Thymus (tissue), 11 donors: ENCODE measurements around the gene FMN1. TPM values are rescaled to one million over a fixed set of nuclear protein-coding genes. Genes with fewer than 3 reads are reported as not detected.

Experiments used
- DNase-seq, 9 donors: peaks; one replicate each; pipeline ENCODE4 v3.0.0-alpha.2; 2013; ENCODE audit warnings: low spot score in 9 of 9, low read depth in 6 of 9, missing footprints in 1 of 9
- H3K27ac ChIP-seq, 2 donors: one replicate each; pipeline ENCODE4 v1.5.1; 2013; ENCODE audit warnings: control low read depth in 1 of 2, low read depth in 1 of 2, low read length in 1 of 2, mild to moderate bottlenecking in 1 of 2, moderate library complexity in 1 of 2
- H3K27me3 ChIP-seq, 2 donors: one replicate each; pipeline ENCODE4 v1.5.1; 2013; ENCODE audit warnings: low read length in 1 of 2; ENCODE audit not compliant: control insufficient read depth in 2 of 2, insufficient read depth in 1 of 2
- H3K36me3 ChIP-seq, 2 donors: one replicate each; pipeline ENCODE4 v1.5.1; 2013; ENCODE audit warnings: low read length in 1 of 2, mild to moderate bottlenecking in 1 of 2, moderate library complexity in 1 of 2; ENCODE audit not compliant: control insufficient read depth in 2 of 2, insufficient read depth in 2 of 2
- H3K4me1 ChIP-seq, 2 donors: one replicate each; pipeline ENCODE4 v1.5.1; 2013; ENCODE audit warnings: low read length in 2 of 2; ENCODE audit not compliant: control insufficient read depth in 2 of 2, insufficient read depth in 2 of 2
- H3K4me3 ChIP-seq, 2 donors: one replicate each; pipeline ENCODE4 v1.5.1; 2013; ENCODE audit warnings: low read length in 2 of 2, control low read depth in 1 of 2, mild to moderate bottlenecking in 1 of 2
- H3K9me3 ChIP-seq, 2 donors: one replicate each; pipeline ENCODE4 v1.5.1; 2013; ENCODE audit warnings: low read length in 1 of 2, mild to moderate bottlenecking in 1 of 2; ENCODE audit not compliant: control insufficient read depth in 2 of 2, insufficient read depth in 1 of 2
- WGBS: extraction: QIAGEN DNeasy Blood & Tissue Kit; methylation state at CpG from one replicate; pipeline ENCODE4 v1.1.7; 2013; 5-methylcytosine and 5-hydroxymethylcytosine counted together
- polyA plus RNA-seq: library from polyadenylated mRNA; stranded (reverse); fragments of 200-250 nt; gene quantifications from one replicate; pipeline ENCODE4 v1.2.3, GENCODE V29; 2013
- total RNA-seq: library from RNA; stranded (reverse); fragments of 120-200 nt; gene quantifications from one replicate; pipeline ENCODE4 v1.2.4, GENCODE V29; 2013
- donor health status: healthy.

The FMN1 gene
- total and polyA plus RNA-seq, 2 donors, result 2.6 to 24.8 TPM

DNA sequence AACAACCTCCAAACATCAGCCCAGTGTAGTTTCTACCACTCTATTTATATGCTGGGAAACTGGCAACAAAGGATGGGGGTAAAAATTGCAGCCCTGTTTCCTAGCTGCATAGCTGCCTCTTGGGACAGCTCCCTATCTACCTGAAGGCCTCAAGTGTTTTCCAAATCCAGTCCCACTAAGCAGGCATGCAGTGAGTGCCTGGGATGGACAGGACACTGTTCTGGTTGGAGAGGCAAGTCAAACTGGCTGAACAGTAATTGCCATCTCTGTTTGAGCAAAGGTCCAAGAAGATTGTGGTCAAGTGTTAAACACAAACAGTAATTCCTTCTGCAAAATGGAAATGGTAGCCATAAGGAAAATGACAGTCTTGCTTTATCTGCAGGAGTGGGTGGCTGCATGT is 125.4 kb downstream of the FMN1 start:
- peaks cover 0 to 2% of the 10 kb centered on the region in 2 donors for H3K36me3 ChIP-seq
- H3K4me1 ChIP-seq, result peaks cover 15 to 40% of the 10 kb centered on the region in 2 donors
- DNase-seq, result no peak
- no peaks in the 10 kb centered on the region for H3K9me3 ChIP-seq
- peak overlapping the region in 1 of 2 donors; percentile 55 for H3K4me3 ChIP-seq
- H3K27ac ChIP-seq, result peak overlapping the region in 1 of 2 donors; percentile 85
- H3K27me3 ChIP-seq, result peaks cover 0 to 3% of the 10 kb centered on the region in 2 donors

DNA sequence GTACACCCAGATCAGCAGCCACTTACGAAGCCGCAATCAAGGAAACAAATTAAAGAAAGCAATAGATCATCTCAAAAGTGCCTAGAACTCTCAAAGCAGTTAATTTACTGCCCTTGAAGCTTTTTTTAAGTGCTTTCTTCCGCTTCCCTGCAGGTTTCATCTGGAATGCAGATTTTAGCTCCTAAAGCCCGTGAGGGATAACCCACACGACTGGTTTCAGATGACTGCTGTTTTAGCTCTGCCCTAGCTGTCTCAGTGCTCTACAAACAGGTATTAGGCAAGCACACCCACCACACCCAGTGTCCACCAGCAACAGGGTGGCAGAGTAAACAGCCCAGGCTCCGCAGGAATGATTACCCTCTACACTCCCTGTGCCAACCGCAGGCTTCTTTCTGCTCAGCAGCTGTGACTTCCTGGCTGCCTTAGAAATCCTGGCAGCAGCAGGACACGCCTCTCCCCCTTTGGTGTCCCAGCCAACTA is 126.0 kb downstream of the FMN1 start:
- peaks cover 16 to 35% of the 10 kb centered on the region in 2 donors for H3K4me1 ChIP-seq
- no peaks in the 10 kb centered on the region for H3K36me3 ChIP-seq
- 26% methylated on average over 8 of the region's 8 CpGs for WGBS
- peak in 4 of 9 donors; percentile 23 to 64 (median 42) for DNase-seq
- H3K27ac ChIP-seq, result peak overlapping the region; percentile 75 to 85
- peaks cover 0 to 3% of the 10 kb centered on the region in 2 donors for H3K27me3 ChIP-seq
- H3K9me3 ChIP-seq, result no peaks in the 10 kb centered on the region
- peak overlapping the region; percentile 36 to 55 for H3K4me3 ChIP-seq

DNA sequence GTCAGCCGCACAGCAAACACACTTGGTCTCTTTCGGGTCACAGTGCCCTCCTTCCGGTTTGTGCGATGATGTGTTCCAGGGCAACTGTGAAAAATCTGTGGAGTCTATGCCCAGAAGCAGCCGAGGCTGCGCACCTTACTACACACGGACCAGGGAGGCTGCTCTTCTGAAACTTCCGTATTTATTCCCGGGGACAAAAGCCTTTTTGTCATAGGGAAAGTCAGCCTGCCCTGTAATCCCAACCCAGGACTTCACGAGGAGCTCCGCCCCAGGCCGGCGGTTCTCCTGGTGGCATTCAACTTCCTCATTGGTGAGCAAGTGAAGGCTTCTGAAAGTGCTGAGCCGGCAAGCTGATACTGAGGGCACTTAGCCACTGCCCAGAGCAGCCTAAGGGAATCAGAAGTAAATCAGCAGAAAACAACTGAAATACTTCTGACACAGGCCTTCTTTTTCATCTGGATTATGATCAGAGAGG is 126.5 kb downstream of the FMN1 start:
- Histone ChIP-seq H3K36me3 (peaks cover 0 to 2% of the 10 kb centered on the region in 2 donors), H3K27me3 (peaks cover 0 to 3% of the 10 kb centered on the region in 2 donors), H3K27ac (peak overlapping the region; percentile 75 to 85), H3K4me1 (peaks cover 21 to 35% of the 10 kb centered on the region in 2 donors), H3K9me3 (peaks cover 0 to 2% of the 10 kb centered on the region in 2 donors), H3K4me3 (peak overlapping the region; percentile 36 to 55)
- peak in 3 of 9 donors; percentile 14 to 56 (median 35) for DNase-seq
- WGBS, result 15% methylated on average over 14 of the region's 14 CpGs

GRCh38 chr15:33067456-33067855 is 127.1 kb downstream of the FMN1 start:
- H3K36me3 ChIP-seq, result peaks cover 0 to 4% of the 10 kb centered on the region in 2 donors
- DNase-seq, result no peak
- peak overlapping the region; percentile 36 to 55 for H3K4me3 ChIP-seq
- WGBS, result 64% methylated on average over 9 of the region's 9 CpGs
- peak overlapping the region; percentile 75 to 85 for H3K27ac ChIP-seq
- peaks cover 0 to 2% of the 10 kb centered on the region in 2 donors for H3K9me3 ChIP-seq
- H3K27me3 ChIP-seq, result peaks cover 0 to 3% of the 10 kb centered on the region in 2 donors
- H3K4me1 ChIP-seq, result peaks cover 22 to 35% of the 10 kb centered on the region in 2 donors

- Histone ChIP-seq H3K9me3 (peaks cover 0 to 2% of the 10 kb centered on the region in 2 donors), H3K27ac (no peak overlapping the region), H3K27me3 (peaks cover 0 to 3% of the 10 kb centered on the region in 2 donors), H3K36me3 (peaks cover 0 to 4% of the 10 kb centered on the region in 2 donors), H3K4me1 (peaks cover 22 to 35% of the 10 kb centered on the region in 2 donors), H3K4me3 (peak overlapping the region; percentile 36 to 55)
- 94% methylated on average over 8 of the region's 8 CpGs for whole genome bisulfite sequencing
- DNase-seq, result no peak
Measured at GRCh38 chr15:33066584-33066983, 127.9 kb downstream of the FMN1 start.

- Histone ChIP-seq H3K9me3 (peaks cover 0 to 2% of the 10 kb centered on the region in 2 donors), H3K4me3 (peak overlapping the region in 1 of 2 donors; percentile 51), H3K36me3 (peaks cover 0 to 4% of the 10 kb centered on the region in 2 donors), H3K4me1 (peaks cover 22 to 33% of the 10 kb centered on the region in 2 donors), H3K27me3 (peaks cover 0 to 3% of the 10 kb centered on the region in 2 donors), H3K27ac (peak overlapping the region in 1 of 2 donors; percentile 31)
- WGBS, result 78% methylated on average over 3 of the region's 3 CpGs
- no peak for DNase-seq
Measured at GRCh38 chr15:33064878-33065277, 129.6 kb downstream of the FMN1 start.

GRCh38 chr15:33059184-33059583 is 135.3 kb downstream of the FMN1 start:
- 85% methylated on average over 3 of the region's 3 CpGs for WGBS
- H3K36me3 ChIP-seq, result peaks cover 0 to 8% of the 10 kb centered on the region in 2 donors
- peaks cover 0 to 9% of the 10 kb centered on the region in 2 donors for H3K4me1 ChIP-seq
- no peak overlapping the region for H3K4me3 ChIP-seq
- H3K27me3 ChIP-seq, result no peaks in the 10 kb centered on the region
- H3K9me3 ChIP-seq, result peaks cover 0 to 2% of the 10 kb centered on the region in 2 donors
- no peak for DNase-seq
- H3K27ac ChIP-seq, result no peak overlapping the region

DNA sequence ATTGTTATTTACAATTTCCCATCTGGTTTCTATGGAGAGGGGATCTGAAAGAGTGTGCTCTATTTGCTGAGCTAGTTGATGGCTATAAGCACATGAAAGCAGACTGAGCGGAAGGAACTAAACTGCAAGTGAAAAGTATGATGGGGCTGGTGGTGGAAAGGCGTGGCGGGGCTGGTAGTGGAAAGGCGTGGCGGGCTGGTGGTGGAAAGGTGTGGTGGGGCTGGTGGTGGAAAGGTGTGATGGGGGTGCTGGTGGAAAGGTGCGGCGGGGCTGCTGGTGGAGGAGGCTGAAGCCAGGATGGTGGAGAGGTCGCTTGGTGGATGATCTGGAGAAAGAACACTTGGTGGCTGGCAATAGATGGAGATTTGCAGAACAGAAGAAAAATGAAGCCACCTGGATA is 136.7 kb downstream of the FMN1 start:
- Histone ChIP-seq H3K4me3 (no peak overlapping the region), H3K27ac (no peak overlapping the region), H3K9me3 (no peaks in the 10 kb centered on the region), H3K4me1 (peaks cover 0 to 2% of the 10 kb centered on the region in 2 donors), H3K36me3 (peaks cover 0 to 4% of the 10 kb centered on the region in 2 donors), H3K27me3 (no peaks in the 10 kb centered on the region)
- WGBS, result 98% methylated on average over 8 of the region's 8 CpGs
- no peak for DNase-seq

- Histone ChIP-seq H3K27me3 (no peaks in the 10 kb centered on the region), H3K36me3 (peaks cover 0 to 4% of the 10 kb centered on the region in 2 donors), H3K4me3 (no peak overlapping the region), H3K27ac (no peak overlapping the region), H3K9me3 (no peaks in the 10 kb centered on the region), H3K4me1 (peaks cover 0 to 2% of the 10 kb centered on the region in 2 donors)
- no peak for DNase-seq
- WGBS, result 83% methylated on average over 2 of the region's 2 CpGs
Measured at GRCh38 chr15:33055962-33056361, 138.6 kb downstream of the FMN1 start.
